GM21447 (cell line): ENCODE results near the gene GP1BA.

Experiments
- ATAC-seq: cut with Tn5 transposase; IDR thresholded peaks from one replicate; pipeline ENCODE4 v1.9.1; 2021; ENCODE audit not compliant: unreplicated experiment

The GP1BA gene

GRCh38 chr17:4971826-4972225 is 39.7 kb downstream of the GP1BA start:
- ATAC-seq: no peak

DNA sequence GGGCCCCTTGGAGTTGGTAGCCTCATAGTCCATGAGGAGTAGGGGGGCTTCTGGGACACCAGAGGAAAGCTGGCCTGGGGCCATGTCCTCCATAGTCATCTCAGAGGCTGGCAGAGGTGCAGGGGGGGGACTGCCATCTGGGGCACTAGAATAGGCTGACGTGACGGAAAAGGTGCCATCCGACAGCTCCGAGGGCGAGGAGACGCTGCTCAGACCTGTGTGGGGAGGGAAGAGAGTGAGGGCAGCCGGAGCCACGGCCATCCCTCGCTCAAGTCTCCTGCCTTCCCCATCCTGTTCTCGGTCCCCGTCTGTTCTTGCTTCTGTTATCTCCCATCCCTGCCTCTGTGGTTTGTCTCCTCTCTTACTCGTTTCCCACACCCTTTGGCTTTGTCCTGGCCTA is 40.2 kb downstream of the GP1BA start:
- ATAC-seq: no peak

DNA sequence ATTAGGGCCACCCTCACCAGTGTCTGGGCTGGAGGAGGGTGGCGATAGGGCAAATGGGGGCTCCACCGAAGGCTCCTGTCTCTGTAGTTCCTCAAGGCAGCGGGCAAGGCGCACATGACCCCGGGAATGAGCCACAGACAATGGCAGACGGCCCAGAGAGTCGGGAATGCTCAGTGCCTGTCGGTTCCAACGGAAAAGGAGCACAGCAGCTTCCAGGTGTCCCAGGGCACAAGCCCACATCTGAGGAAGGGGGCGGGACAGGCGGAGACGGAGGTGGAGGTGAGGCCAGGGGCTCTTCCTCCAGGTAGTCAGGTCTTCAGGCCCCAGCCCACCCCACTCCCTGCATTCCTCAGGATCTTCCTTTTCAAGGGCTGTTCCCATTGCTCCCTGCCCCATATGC is 40.7 kb downstream of the GP1BA start:
- no peak for ATAC-seq

DNA sequence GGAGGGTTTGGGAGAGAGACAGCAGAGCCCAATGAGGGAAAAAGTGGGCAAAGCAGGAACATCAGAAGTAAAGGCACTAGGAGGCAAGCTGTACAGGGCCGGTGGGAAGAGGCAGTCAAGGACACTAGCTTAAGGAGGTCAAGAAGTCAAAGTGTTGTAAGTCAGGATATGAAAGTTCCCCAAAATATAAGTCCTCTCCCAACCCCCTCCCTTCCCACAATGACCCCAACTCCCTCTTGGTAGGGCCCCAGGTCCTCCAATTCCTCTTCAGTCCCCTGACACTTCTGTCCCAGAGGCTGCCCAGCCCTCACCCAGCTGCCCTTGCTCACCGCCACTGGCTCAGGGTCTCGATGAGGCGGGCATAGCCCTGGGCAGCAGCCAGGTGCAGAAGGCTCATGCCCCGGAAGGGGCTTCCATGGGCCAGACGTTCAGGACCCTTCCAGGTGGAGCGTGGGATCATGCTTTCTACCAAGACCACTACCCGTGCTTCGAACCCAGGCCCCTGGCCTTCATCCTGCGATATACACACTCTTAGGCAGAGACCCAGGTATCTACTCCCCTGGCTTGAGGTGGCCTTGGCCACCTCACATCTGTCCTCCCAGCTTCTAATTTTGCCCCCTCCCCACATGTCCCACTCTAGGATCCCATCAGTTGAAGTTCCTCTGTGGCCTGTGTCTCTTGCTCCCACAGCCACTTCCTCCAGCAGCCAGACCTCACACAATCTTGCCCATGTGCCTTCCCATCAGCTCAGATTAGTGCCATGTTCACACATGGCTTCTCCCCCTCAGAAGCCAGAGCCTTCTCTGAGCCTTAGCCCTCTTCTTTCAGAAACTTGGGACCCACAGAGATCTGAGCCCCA is 41.4 kb downstream of the GP1BA start:
- no peak for ATAC-seq

DNA sequence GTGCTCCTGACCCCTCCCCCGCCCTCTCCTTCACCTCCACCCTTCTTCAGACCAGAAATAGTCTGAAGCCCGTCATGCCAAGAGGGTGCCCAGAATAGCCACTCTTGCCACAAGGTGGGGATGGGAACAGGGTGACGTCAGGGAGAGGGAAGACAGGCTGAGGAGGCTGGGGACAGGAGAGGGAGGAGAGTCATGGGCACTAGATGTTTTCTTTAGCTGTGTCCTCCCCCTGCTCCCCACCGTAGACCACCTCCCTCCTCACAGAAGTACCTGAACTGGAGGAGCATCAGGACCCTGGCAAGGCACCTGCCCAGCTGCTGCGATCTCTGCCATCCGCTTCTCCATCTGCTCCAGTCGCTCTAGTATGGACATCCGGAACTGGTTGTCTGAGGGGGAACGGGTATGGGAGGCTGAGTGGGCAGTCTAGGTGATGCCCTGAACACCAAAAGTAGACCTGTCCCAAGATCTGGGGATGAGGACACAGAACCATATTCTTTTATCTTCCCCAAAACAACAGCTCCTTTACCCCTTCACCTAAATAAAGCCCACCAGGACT is 42.1 kb downstream of the GP1BA start:
- ATAC-seq: no peak

GRCh38 chr17:4978726-4979125 is 46.6 kb downstream of the GP1BA start:
- no peak for ATAC-seq

DNA sequence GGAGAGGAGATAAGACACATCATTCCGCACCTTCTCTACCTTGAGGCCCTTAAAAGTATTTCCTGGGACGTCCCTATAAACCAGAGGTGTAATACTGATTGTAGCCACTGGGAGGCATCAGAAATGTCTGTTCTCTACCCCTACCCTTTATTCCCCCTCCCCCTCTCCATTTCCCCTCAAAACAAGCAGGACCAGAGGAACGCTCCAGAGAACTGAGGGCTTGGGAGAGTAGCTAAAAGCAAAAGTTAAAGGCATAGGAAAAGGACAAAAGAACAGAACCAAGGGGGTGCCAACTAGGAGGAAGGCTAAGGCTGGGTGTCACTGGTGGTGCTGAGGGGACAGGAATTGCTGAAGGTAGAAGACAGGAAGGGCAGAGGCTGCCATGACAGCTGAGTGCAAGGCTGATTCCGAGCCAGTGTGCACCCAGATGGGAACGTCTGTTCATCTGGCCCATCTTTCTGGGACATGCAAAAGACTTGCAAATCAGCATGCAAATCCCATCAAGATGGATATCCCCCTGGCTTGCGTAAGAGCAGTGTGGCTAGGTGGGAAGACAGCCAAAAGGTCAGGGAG is 48.7 kb downstream of the GP1BA start:
- no peak for ATAC-seq

- ATAC-seq: no peak
These were observed 50.2 kb downstream of the GP1BA start for GRCh38 chr17:4982305-4982704.
